22Rv1 (cell line): ENCODE measurements around the gene HS6ST3.

Source experiments
- H3K27ac ChIP-seq: fragments of 450-650 bp; 2 replicates; pipeline ENCODE4 v1.5.1; 2017
- CTCF ChIP-seq: fragments of 450-650 bp; IDR thresholded peaks from 2 replicates; pipeline ENCODE4 v1.5.1; 2017; ENCODE audit warnings: mild to moderate bottlenecking
- ZFX ChIP-seq: fragments of 450-650 bp; IDR thresholded peaks from 2 replicates; pipeline ENCODE4 v1.6.1; 2017; ENCODE audit warnings: antibody characterized with exemption, borderline replicate concordance

Gene HS6ST3

GRCh38 chr13:96379967-96380366 is 290.1 kb downstream of the HS6ST3 start:
- no peak overlapping the region for H3K27ac ChIP-seq
- TF ChIP-seq ZFX, result no peak
- no peak for TF ChIP-seq CTCF

GRCh38 chr13:96381681-96382080 is 291.8 kb downstream of the HS6ST3 start:
- no peak overlapping the region for H3K27ac ChIP-seq
- TF ChIP-seq CTCF (no peak), ZFX (no peak)

GRCh38 chr13:96388598-96388997 is 298.7 kb downstream of the HS6ST3 start:
- H3K27ac ChIP-seq, result no peak overlapping the region
- TF ChIP-seq ZFX (no peak), CTCF (no peak)

GRCh38 chr13:96391606-96392005 is 301.7 kb downstream of the HS6ST3 start:
- TF ChIP-seq ZFX (no peak), CTCF (no peak)

GRCh38 chr13:96397807-96398206 is 307.9 kb downstream of the HS6ST3 start:
- no peak overlapping the region for H3K27ac ChIP-seq
- TF ChIP-seq ZFX (no peak), CTCF (no peak)

More at GRCh38 chr13:96391606-96392005, 301.7 kb downstream of the HS6ST3 start:
- no peak overlapping the region for H3K27ac ChIP-seq

GRCh38 chr13:96398486-96398885 is 308.6 kb downstream of the HS6ST3 start:
- no peak for TF ChIP-seq ZFX
- TF ChIP-seq CTCF, result no peak
- no peak overlapping the region for H3K27ac ChIP-seq

GRCh38 chr13:96403241-96403640 is 313.3 kb downstream of the HS6ST3 start:
- TF ChIP-seq ZFX (no peak), CTCF (no peak)
- H3K27ac ChIP-seq, result no peak overlapping the region
